Ishikawa (cell line): ENCODE measurements around the gene ENOX1.

Experiments
- CEBPB ChIP-seq: IDR thresholded peaks from 2 replicates; pipeline ENCODE4 v1.6.1; 2012
- CREB1 ChIP-seq: IDR thresholded peaks from 2 replicates; pipeline ENCODE4 v1.6.1; 2012; ENCODE audit warnings: low read depth
- EGR1 ChIP-seq: IDR thresholded peaks from 2 replicates; pipeline ENCODE4 v1.6.1; 2012
- EP300 ChIP-seq: IDR thresholded peaks from 2 replicates; pipeline ENCODE4 v1.6.1; 2012; ENCODE audit warnings: borderline replicate concordance
- FOXM1 ChIP-seq: IDR thresholded peaks from 2 replicates; pipeline ENCODE4 v1.6.1; 2012; ENCODE audit warnings: low read depth, borderline replicate concordance
- MAX ChIP-seq: IDR thresholded peaks from 2 replicates; pipeline ENCODE4 v1.6.1; 2012
- NFIC ChIP-seq: IDR thresholded peaks from 2 replicates; pipeline ENCODE4 v1.6.1; 2012
- RAD21 ChIP-seq: IDR thresholded peaks from 2 replicates; pipeline ENCODE4 v1.6.1; 2012; ENCODE audit warnings: low read depth
- TAF1 ChIP-seq: IDR thresholded peaks from 2 replicates; pipeline ENCODE4 v1.6.1; 2012; ENCODE audit warnings: low read depth, mild to moderate bottlenecking
- TCF12 ChIP-seq: IDR thresholded peaks from 2 replicates; pipeline ENCODE4 v1.6.1; 2012; ENCODE audit warnings: low read depth
- TEAD4 ChIP-seq: IDR thresholded peaks from 2 replicates; pipeline ENCODE4 v1.6.1; 2012
- YY1 ChIP-seq: IDR thresholded peaks from 2 replicates; pipeline ENCODE4 v1.6.1; 2012; ENCODE audit warnings: low read depth
- TF ChIP-seq, protein P1 (sequence below): IDR thresholded peaks from 2 replicates; pipeline ENCODE4 v1.6.1; 2012
- TF ChIP-seq, protein P2 (sequence below): IDR thresholded peaks from 2 replicates; pipeline ENCODE4 v1.6.1; 2012; ENCODE audit warnings: low read depth, mild to moderate bottlenecking

DNA sequence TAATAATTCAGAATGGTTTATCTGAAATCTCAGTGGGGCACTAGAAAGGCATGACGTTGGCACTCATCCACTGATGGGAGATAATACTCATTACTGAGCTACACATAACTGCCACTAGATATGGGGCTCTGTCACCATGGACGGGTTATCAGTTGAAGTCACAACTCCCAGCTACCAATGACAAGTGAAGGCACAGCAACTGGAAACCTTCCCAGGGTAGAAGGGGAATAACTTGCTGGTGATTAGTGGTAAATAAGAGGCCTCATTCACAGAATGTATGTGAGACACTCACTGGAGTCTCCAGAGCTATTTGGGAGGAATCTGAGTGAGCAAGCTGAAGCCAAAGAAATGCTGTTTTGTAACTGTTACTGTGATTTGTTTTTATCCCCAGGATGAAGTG lies 249.6 kb downstream of the ENOX1 start:
- TF ChIP-seq TEAD4 (no peak), YY1 (no peak), EP300 (no peak), NFIC (no peak), MAX (no peak), CEBPB (no peak), TAF1 (no peak), RAD21 (no peak), EGR1 (no peak), TCF12 (no peak), CREB1 (no peak), FOXM1 (no peak)
- TF ChIP-seq, protein P1, sequence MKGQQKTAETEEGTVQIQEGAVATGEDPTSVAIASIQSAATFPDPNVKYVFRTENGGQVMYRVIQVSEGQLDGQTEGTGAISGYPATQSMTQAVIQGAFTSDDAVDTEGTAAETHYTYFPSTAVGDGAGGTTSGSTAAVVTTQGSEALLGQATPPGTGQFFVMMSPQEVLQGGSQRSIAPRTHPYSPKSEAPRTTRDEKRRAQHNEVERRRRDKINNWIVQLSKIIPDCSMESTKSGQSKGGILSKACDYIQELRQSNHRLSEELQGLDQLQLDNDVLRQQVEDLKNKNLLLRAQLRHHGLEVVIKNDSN: no peak
- TF ChIP-seq, protein P2, sequence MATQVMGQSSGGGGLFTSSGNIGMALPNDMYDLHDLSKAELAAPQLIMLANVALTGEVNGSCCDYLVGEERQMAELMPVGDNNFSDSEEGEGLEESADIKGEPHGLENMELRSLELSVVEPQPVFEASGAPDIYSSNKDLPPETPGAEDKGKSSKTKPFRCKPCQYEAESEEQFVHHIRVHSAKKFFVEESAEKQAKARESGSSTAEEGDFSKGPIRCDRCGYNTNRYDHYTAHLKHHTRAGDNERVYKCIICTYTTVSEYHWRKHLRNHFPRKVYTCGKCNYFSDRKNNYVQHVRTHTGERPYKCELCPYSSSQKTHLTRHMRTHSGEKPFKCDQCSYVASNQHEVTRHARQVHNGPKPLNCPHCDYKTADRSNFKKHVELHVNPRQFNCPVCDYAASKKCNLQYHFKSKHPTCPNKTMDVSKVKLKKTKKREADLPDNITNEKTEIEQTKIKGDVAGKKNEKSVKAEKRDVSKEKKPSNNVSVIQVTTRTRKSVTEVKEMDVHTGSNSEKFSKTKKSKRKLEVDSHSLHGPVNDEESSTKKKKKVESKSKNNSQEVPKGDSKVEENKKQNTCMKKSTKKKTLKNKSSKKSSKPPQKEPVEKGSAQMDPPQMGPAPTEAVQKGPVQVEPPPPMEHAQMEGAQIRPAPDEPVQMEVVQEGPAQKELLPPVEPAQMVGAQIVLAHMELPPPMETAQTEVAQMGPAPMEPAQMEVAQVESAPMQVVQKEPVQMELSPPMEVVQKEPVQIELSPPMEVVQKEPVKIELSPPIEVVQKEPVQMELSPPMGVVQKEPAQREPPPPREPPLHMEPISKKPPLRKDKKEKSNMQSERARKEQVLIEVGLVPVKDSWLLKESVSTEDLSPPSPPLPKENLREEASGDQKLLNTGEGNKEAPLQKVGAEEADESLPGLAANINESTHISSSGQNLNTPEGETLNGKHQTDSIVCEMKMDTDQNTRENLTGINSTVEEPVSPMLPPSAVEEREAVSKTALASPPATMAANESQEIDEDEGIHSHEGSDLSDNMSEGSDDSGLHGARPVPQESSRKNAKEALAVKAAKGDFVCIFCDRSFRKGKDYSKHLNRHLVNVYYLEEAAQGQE: no peak
